CD8-positive, alpha-beta memory T cell (primary cell): ENCODE data around the gene SLC27A5. TPM values are rescaled to one million over a fixed set of nuclear protein-coding genes. Genes with fewer than 3 reads are reported as not detected.
"Not testable (repeated sequence)": the region's sequence is repeated elsewhere in the genome, so short reads cannot be mapped to it uniquely, and the experiment has no call there.

Experiments used
- CTCF ChIA-PET: fragments of 350-600 bp; sonication (Branson Sonifier 250); formaldehyde crosslinking; loops from one replicate; lab custom pipeline; 2021; ENCODE audit warnings: antibody characterized with exemption; lab: Charles Lee
- POLR2A ChIA-PET: fragments of 350-600 bp; sonication (Branson Sonifier 250); formaldehyde crosslinking; loops from one replicate; lab custom pipeline; 2021; ENCODE audit warnings: antibody characterized with exemption; lab: Charles Lee
- DNase-seq, 5 donors: peaks; one replicate each; pipeline versions ENCODE4 v3.0.0 to v3.0.0-alpha.2; 2020 to 2022; ENCODE audit warnings: mixed read lengths in 1 of 5
- H3K27ac ChIP-seq: one replicate; pipeline ENCODE4 v1.7.0; 2013; ENCODE audit warnings: low read depth, mild to moderate bottlenecking, low read length, moderate library complexity
- H3K27me3 ChIP-seq: 2 replicates; pipeline ENCODE4 v1.7.0; 2013; ENCODE audit warnings: low read length, mild to moderate bottlenecking; ENCODE audit not compliant: insufficient read depth, poor library complexity, severe bottlenecking
- H3K36me3 ChIP-seq: 2 replicates; pipeline ENCODE4 v1.7.0; 2013; ENCODE audit warnings: mild to moderate bottlenecking, low read length, moderate library complexity; ENCODE audit not compliant: insufficient read depth
- H3K4me1 ChIP-seq: 2 replicates; pipeline ENCODE4 v1.7.0; 2013; ENCODE audit warnings: mild to moderate bottlenecking, low read length, moderate library complexity; ENCODE audit not compliant: insufficient read depth
- H3K4me3 ChIP-seq: 2 replicates; pipeline ENCODE4 v1.7.0; 2013; ENCODE audit warnings: mild to moderate bottlenecking, low read length
- H3K9me3 ChIP-seq: 2 replicates; pipeline ENCODE4 v1.7.0; 2013; ENCODE audit warnings: mild to moderate bottlenecking, low read length
- H3K27ac Mint-ChIP-seq, 8 donors: one replicate each; pipeline ENCODE4 v1.8.0; 2020 to 2021; ENCODE audit warnings: mixed read lengths in 8 of 8, mild to moderate bottlenecking in 6 of 8, inconsistent platforms in 3 of 8, moderate library complexity in 3 of 8
- H3K27me3 Mint-ChIP-seq, 2 donors: one replicate each; pipeline ENCODE4 v1.8.0; 2020 to 2021; ENCODE audit warnings: mixed read lengths in 2 of 2, mild to moderate bottlenecking in 1 of 2, moderate library complexity in 1 of 2
- H3K36me3 Mint-ChIP-seq, 3 donors: one replicate each; pipeline ENCODE4 v1.8.0; 2020 to 2021; ENCODE audit warnings: mixed read lengths in 3 of 3, inconsistent platforms in 1 of 3, mild to moderate bottlenecking in 1 of 3
- H3K4me1 Mint-ChIP-seq, 3 donors: one replicate each; pipeline ENCODE4 v1.8.0; 2020 to 2021; ENCODE audit warnings: mixed read lengths in 3 of 3, inconsistent platforms in 1 of 3, mild to moderate bottlenecking in 1 of 3
- H3K4me3 Mint-ChIP-seq, 7 donors: one replicate each; pipeline ENCODE4 v1.8.0; 2020 to 2021; ENCODE audit warnings: mixed read lengths in 7 of 7, mild to moderate bottlenecking in 6 of 7, moderate library complexity in 4 of 7, inconsistent platforms in 2 of 7
- H3K9me3 Mint-ChIP-seq, 5 donors: one replicate each; pipeline ENCODE4 v1.8.0; 2020 to 2022; ENCODE audit warnings: mixed read lengths in 5 of 5, mild to moderate bottlenecking in 3 of 5, moderate library complexity in 2 of 5, inconsistent platforms in 1 of 5
- polyA plus RNA-seq: library from polyadenylated mRNA; unstranded; fragments of 300-500 nt; fragmentation: Illumina TruSeq; gene quantifications from one replicate; pipeline ENCODE4 v1.2.3, GENCODE V29; 2021
- total RNA-seq, 2 experiments: library from RNA; stranded (reverse); gene quantifications; one replicate each; pipeline ENCODE4 v1.2.3, GENCODE V29; 2021

Gene SLC27A5
- total and polyA plus RNA-seq, 3 experiments from 2014 or later, result 16.1 to 25.9 (median 19.1) TPM

DNA sequence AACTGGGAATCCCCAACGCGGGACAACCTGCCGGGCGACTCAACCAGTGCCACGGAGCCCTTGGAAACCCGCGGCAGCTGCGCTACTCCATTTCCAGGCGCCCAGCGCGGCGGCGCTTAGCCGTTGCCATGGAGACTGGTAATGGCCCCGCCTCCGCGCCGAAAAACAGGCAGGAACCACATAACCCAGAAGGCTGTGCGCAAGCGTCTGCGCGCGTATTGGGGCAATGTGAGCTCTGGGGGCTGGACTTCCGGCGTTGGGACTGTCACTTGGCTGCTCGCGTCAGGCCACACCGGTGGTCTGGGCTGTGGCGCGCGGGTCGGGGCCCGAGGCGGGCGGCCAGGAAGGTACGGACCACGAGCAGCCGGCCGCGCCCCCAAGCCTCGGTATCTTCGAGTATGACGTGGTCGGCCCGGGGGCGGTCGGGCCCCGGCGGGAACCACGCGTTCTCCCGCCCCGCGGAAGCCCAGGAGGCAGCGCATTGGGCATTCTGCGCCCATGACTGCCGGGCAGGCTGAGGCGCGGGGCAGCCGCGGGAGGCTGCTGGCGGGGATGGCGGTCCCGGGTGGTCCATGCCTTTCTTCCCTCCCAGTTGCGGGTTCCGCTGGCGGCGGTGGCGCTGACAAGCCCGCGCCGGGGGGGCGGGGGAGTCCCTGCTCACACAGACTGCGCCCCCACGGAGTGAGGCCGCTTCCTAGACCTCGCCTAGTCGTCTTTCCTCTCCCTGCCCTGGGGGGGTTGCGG, 60.3 kb downstream of the SLC27A5 start, which contains the start of gene ZNF324B:
Gene ZNF324B, plus strand, starts transcription at position 265 of the 744 bp plus-strand sequence. CDS start 2,080 bp downstream, outside the sequence.
- CTCF ChIA-PET, result interaction anchor here (0.8 kb wide), 1 partner anchor 12 kb away, joined by 3 read pairs; the partner anchor contains the start of gene ZNF132
- POLR2A ChIA-PET, result interaction anchor here (0.6 to 0.8 kb wide), 3 partner anchors 44 to 316 kb away, joined by 3 to 8 read pairs (median 3); partner anchors contain the start of gene ZNF584
- H3K27ac Mint-ChIP-seq, result peak within 1 kb of the TSS; percentile 18 to 94 (median 88)
- no peaks in the 10 kb centered on the region for H3K9me3 ChIP-seq
- peaks cover under 1 to 21% (median 6%) of the 10 kb centered on the region in 3 donors for H3K36me3 Mint-ChIP-seq
- H3K27me3 ChIP-seq, result peaks cover 12% of the 10 kb centered on the region
- peak within 1 kb of the TSS; percentile 81 for H3K4me3 ChIP-seq
- peaks cover 3% of the 10 kb centered on the region for H3K36me3 ChIP-seq
- DNase-seq, result peak; percentile 96 to 98 (median 96)
- peaks cover 18 to 23% (median 20%) of the 10 kb centered on the region in 3 donors for H3K4me1 Mint-ChIP-seq
- H3K4me3 Mint-ChIP-seq, result peak within 1 kb of the TSS; percentile 83 to 90 (median 88)
- H3K9me3 Mint-ChIP-seq, result peaks cover 0 to 12% (median 8%) of the 10 kb centered on the region in 5 donors
- H3K27me3 Mint-ChIP-seq, result peaks cover 19 to 28% of the 10 kb centered on the region in 2 donors
- peaks cover 6% of the 10 kb centered on the region for H3K4me1 ChIP-seq
- peak within 1 kb of the TSS; percentile 65 for H3K27ac ChIP-seq

GRCh38 chr19:58450856-58451357, 60.9 kb downstream of the SLC27A5 start:
- Histone ChIP-seq H3K27me3 (peaks cover 12% of the 10 kb centered on the region), H3K4me1 (peaks cover 6% of the 10 kb centered on the region), H3K36me3 (peaks cover 3% of the 10 kb centered on the region), H3K4me3 (peak overlapping the region; percentile 81), H3K9me3 (no peaks in the 10 kb centered on the region), H3K27ac (peak overlapping the region; percentile 65)
- H3K4me1 Mint-ChIP-seq, result peaks cover 18 to 23% (median 20%) of the 10 kb centered on the region in 3 donors
- H3K4me3 Mint-ChIP-seq, result peak overlapping the region; percentile 83 to 90 (median 88)
- CTCF ChIA-PET, result interaction anchor here (0.8 kb wide), 1 partner anchor 11 kb away, joined by 3 read pairs; the partner anchor contains the start of gene ZNF132
- H3K27ac Mint-ChIP-seq, result peak overlapping the region; percentile 18 to 94 (median 81)
- POLR2A ChIA-PET, result interaction anchor here (0.6 to 0.7 kb wide), 2 partner anchors 315 to 1856 kb away, joined by 3 to 5 read pairs; no protein-coding TSS in a partner anchor
- DNase-seq, result no peak
- peaks cover 19 to 31% of the 10 kb centered on the region in 2 donors for H3K27me3 Mint-ChIP-seq
- H3K9me3 Mint-ChIP-seq, result peaks cover 0 to 12% (median 8%) of the 10 kb centered on the region in 5 donors
- peaks cover 0 to 16% (median 6%) of the 10 kb centered on the region in 3 donors for H3K36me3 Mint-ChIP-seq

DNA sequence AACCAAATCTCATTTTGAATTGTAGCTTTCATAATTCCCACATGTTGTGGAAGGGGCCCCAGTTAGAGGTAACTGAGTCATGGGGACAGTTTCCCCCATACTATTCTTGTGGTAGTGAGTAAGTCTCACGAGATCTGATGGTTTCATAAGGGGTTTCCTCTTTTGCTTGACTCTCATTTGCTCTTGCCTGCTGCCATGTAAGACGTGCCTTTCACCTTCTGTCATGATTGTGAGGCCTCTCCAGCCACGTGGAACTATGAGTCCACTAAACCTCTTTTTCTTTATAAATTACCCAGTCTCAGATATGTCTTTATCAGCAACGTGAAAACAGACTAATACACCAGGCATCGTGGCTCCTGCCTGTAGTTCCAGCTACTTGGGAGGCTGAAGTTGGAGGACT, 61.8 kb downstream of the SLC27A5 start:
- Mint-ChIP-seq H3K36me3 (peaks cover 0 to 15% (median 6%) of the 10 kb centered on the region in 3 donors), H3K4me1 (peaks cover 18 to 23% (median 20%) of the 10 kb centered on the region in 3 donors), H3K9me3 (peaks cover 0 to 12% (median 8%) of the 10 kb centered on the region in 5 donors), H3K27me3 (peaks cover 22 to 34% of the 10 kb centered on the region in 2 donors)
- CTCF ChIA-PET, H3K36me3 ChIP-seq, H3K9me3 ChIP-seq, DNase-seq, H3K27ac Mint-ChIP-seq, H3K4me3 ChIP-seq, H3K27ac ChIP-seq, H3K4me3 Mint-ChIP-seq, H3K4me1 ChIP-seq, POLR2A ChIA-PET: not testable (repeated sequence)
- peaks cover 12% of the 10 kb centered on the region for H3K27me3 ChIP-seq

- H3K27ac Mint-ChIP-seq, H3K36me3 Mint-ChIP-seq, H3K4me1 ChIP-seq, H3K27ac ChIP-seq, H3K36me3 ChIP-seq, CTCF ChIA-PET, H3K9me3 ChIP-seq, POLR2A ChIA-PET, H3K4me3 ChIP-seq, DNase-seq: not testable (repeated sequence)
- peaks cover 25 to 39% of the 10 kb centered on the region in 2 donors for H3K27me3 Mint-ChIP-seq
- H3K4me1 Mint-ChIP-seq, result peaks cover 17 to 20% (median 18%) of the 10 kb centered on the region in 3 donors
- peaks cover 12% of the 10 kb centered on the region for H3K27me3 ChIP-seq
- peaks cover 0 to 12% (median 8%) of the 10 kb centered on the region in 5 donors for H3K9me3 Mint-ChIP-seq
- H3K4me3 Mint-ChIP-seq, result peak overlapping the region in 1 of 7 donors; percentile 40
Observed at GRCh38 chr19:58448860-58449259, 62.9 kb downstream of the SLC27A5 start.

Other genes starting within 250 kb of the SLC27A5 start
- 1 to 10 TPM; 4.4 to 4.5 TPM for gene ZNF8, start 233.0 kb downstream of the SLC27A5 start, total RNA-seq
- gene ZNF8, start 233.0 kb downstream of the SLC27A5 start, polyA plus RNA-seq, result 1.0 TPM
- 100 to 1,000 TPM; 100 to 102 TPM for gene ERVK3-1, start 206.6 kb downstream of the SLC27A5 start, total RNA-seq
- gene ERVK3-1, start 206.6 kb downstream of the SLC27A5 start, polyA plus RNA-seq, result 84.6 TPM
- gene ZSCAN22, start 185.0 kb downstream of the SLC27A5 start, total RNA-seq, result 1 to 10 TPM; 5.3 to 5.7 TPM
- 2.7 TPM for gene ZSCAN22, start 185.0 kb downstream of the SLC27A5 start, polyA plus RNA-seq
- 10 to 100 TPM; 16.8 to 18.1 TPM for gene A1BG, start 158.5 kb downstream of the SLC27A5 start, total RNA-seq
- gene A1BG, start 158.5 kb downstream of the SLC27A5 start, polyA plus RNA-seq, result 70.8 TPM
- 1 to 10 TPM; 1.7 TPM for gene ZNF497, start 149.2 kb downstream of the SLC27A5 start, total RNA-seq
- gene ZNF497, start 149.2 kb downstream of the SLC27A5 start, polyA plus RNA-seq, result 1.0 TPM
- 1 to 10 TPM; 1.8 to 2.3 TPM for gene ZNF837, start 131.0 kb downstream of the SLC27A5 start, total RNA-seq
- 4.6 TPM for gene ZNF837, start 131.0 kb downstream of the SLC27A5 start, polyA plus RNA-seq
- gene RPS5, start 124.7 kb downstream of the SLC27A5 start, total RNA-seq, result 1,000 to 10,000 TPM; 1,588 to 1,639 TPM
- gene RPS5, start 124.7 kb downstream of the SLC27A5 start, polyA plus RNA-seq, result 1,069 TPM
- gene RNF225, start 116.3 kb downstream of the SLC27A5 start, total RNA-seq, result under 1 TPM; 0.28 to 0.78 TPM
- gene RNF225, start 116.3 kb downstream of the SLC27A5 start, polyA plus RNA-seq, result not detected
- gene ZNF584, start 103.3 kb downstream of the SLC27A5 start, total RNA-seq, result 10 to 100 TPM; 20.9 to 22.6 TPM
- gene ZNF584, start 103.3 kb downstream of the SLC27A5 start, polyA plus RNA-seq, result 7.5 TPM
- gene ZNF132, start 71.8 kb downstream of the SLC27A5 start, total RNA-seq, result 1 to 10 TPM; 4.9 to 5.2 TPM
- 0.97 TPM for gene ZNF132, start 71.8 kb downstream of the SLC27A5 start, polyA plus RNA-seq
- gene ZNF324B, start 60.4 kb downstream of the SLC27A5 start, total RNA-seq, result 10 to 100 TPM; 11.3 TPM
- 2.9 TPM for gene ZNF324B, start 60.4 kb downstream of the SLC27A5 start, polyA plus RNA-seq
- 10 to 100 TPM; 19.8 to 21.0 TPM for gene ZNF324, start 44.9 kb downstream of the SLC27A5 start, total RNA-seq
- 13.9 TPM for gene ZNF324, start 44.9 kb downstream of the SLC27A5 start, polyA plus RNA-seq
- gene ZNF446, start 35.6 kb downstream of the SLC27A5 start, total RNA-seq, result 1 to 10 TPM; 5.9 to 7.2 TPM
- 3.8 TPM for gene ZNF446, start 35.6 kb downstream of the SLC27A5 start, polyA plus RNA-seq
- 10 to 100 TPM; 15.0 to 16.1 TPM for gene ZBTB45, start 7.8 kb upstream of the SLC27A5 start, total RNA-seq
- gene ZBTB45, start 7.8 kb upstream of the SLC27A5 start, polyA plus RNA-seq, result 4.8 TPM
- 100 to 1,000 TPM; 705 to 715 TPM for gene TRIM28, start 32.1 kb upstream of the SLC27A5 start, total RNA-seq
- 57.5 TPM for gene TRIM28, start 32.1 kb upstream of the SLC27A5 start, polyA plus RNA-seq
- gene CHMP2A, start 43.1 kb upstream of the SLC27A5 start, total RNA-seq, result 10 to 100 TPM; 88.8 to 89.7 TPM
- 198 TPM for gene CHMP2A, start 43.1 kb upstream of the SLC27A5 start, polyA plus RNA-seq
- 100 to 1,000 TPM; 182 to 191 TPM for gene UBE2M, start 46.6 kb upstream of the SLC27A5 start, total RNA-seq
- 22.5 TPM for gene UBE2M, start 46.6 kb upstream of the SLC27A5 start, polyA plus RNA-seq
- gene MZF1, start 61.3 kb upstream of the SLC27A5 start, total RNA-seq, result 10 to 100 TPM; 14.0 to 14.8 TPM
- 10.3 TPM for gene MZF1, start 61.3 kb upstream of the SLC27A5 start, polyA plus RNA-seq